Endometrial microvascular endothelial cells (primary cell): ENCODE results near the gene MYO1D. TPM values are rescaled to one million over a fixed set of nuclear protein-coding genes. Genes with fewer than 3 reads are reported as not detected.

Experiments used
- in situ Hi-C: cut with HindIII; loops from 2 replicates; pipeline ENCODE4 v1.10.0; 2017; ENCODE audit warnings: low sequenced_read_pairs, low pct_unique_long_range_greater_than_20kb; ENCODE audit errors: inconsistent ontology term
- total RNA-seq: library from RNA; depleted of rRNA; stranded (reverse); fragments of >200 nt; gene quantifications from one replicate; pipeline ENCODE4 v1.2.3, GENCODE V29; 2015; ENCODE audit errors: inconsistent ontology term

The MYO1D gene
- total RNA-seq, 1 donor from 2014 or later: 29.8 TPM

DNA sequence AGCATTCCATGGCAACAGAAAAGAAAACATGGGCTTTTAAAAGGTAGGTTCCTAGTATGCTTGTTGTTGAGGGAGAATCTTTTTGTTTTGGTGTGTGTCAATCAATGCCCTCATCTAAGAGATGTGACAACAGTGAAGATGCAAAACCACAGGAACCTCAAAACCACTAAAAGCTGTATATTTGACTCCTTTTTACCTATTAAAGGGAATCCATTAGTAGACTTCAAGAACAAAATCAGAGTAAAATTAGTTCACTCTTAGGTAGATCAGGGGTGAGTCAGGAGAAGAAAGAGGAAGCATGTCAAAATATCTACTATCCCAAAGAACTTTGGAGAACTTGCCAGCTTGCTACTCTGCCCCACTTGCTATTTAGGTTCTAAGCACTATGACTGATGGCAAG lies 301.1 kb downstream of the MYO1D start:
- in situ Hi-C loops: no loop called here

DNA sequence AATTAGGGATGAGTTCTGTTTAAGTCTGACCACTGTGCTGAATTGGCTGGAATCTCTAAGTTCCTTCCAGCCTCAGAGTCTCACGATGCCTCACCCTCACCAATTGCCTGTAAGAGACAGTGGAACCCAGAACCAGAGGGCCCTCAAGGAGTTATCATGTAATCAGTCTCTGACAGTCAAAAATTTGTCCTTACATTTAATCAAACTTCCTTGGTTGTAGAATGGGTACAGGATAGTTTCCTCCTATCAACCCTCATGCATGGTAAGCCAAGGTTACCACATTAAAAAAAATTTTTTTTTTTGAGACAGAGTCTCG lies 306.9 kb downstream of the MYO1D start:
- in situ Hi-C loops: no loop called here

DNA sequence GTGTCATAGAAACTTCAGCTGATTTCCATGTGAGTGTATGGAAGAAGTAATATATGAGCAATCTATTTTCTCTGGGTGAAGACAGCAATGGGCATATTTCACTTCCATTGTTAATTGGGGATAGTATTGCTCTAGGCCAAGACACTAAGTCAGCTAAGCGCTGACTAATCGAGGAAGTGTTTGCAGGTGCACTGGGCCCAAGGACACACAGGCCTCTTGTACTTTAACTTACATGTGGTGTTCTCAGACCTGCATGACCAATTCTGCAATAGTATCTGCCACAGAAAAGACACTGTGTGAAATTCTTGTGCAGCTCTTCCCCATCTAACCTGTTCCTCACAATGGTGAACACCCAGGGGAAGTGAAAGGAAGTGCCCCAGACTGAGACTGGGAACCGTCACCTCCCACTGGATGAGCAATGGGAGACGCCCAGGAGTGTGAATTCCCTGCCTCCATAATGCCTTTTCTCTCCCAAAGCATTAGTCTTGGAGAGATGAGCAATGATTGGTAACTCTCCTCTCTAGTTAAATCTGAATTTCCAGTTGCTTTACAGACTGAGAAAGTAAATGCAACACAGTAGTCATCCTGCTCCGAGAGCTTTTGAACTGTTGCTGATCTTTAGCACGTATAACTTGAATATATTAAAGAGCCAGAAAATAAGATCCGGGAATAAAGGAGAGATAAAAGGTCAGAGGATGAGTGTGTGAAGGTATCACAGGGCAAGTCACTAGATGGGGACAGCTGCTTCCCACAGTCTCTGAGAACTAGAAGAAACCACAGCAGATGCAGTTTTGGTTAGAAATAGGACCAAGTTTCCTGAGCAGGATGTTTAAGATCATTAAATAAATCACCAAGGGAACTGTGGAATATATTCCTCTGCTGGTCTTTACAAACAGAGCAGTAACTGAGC lies 307.5 kb downstream of the MYO1D start:
- in situ Hi-C loops: no loop called here

DNA sequence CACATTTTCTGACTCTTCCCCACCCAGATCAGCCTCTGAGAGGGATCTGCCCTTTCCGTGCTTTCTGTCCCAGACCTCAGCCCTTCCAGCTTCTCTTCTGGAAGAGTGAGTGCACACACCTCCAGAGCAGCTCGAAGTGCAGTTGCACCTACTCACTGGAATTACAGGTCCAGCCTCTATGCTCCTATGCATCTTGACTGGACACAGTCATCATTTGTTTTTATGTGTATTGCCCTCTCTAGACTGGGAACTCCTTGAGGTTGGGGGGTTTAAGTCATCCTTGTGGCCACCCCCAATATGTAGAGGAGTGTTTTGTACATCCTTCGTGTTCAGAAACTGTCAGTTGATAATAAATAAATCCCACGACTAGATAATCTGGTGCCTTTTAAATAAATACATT lies 308.2 kb downstream of the MYO1D start:
- in situ Hi-C loops: no loop called here

DNA sequence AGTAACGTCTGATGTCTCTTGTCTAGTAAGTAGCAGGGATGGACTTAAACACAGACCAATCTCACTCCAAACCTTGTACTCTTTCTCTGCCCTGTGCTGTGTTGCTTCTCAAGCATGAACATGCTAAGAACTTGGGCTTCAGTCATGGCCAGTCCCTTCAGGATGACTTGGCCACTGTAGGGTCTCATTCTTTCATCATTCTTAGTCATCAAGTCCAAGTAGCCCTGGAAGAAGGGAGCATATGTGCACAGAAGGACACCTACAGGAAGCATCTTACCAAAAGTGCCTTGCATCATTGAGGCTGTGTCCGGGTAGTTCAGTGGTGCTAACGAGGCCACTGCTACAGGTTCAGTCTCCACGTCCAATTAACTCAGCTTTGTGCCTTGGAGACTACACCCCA lies 309.4 kb downstream of the MYO1D start:
- in situ Hi-C loops: no loop called here

DNA sequence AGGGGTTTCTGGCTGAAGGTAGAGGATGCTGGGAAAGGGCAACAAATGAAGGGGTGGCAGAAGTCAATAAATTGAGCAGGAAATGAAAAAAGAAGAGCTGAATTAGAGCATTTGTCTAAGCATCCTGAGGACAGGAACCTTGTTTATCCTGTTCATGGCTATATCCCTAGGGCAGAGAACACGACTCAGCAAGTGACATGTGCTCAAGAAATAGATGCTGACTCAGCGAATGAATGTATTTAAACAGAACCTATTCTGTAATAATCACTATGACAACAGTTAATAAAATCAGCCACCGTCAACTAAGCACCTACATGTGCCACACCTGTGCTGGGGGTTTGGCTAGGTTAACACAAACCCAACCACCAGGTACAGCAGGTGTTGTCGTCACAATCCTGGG lies 309.8 kb downstream of the MYO1D start:
- in situ Hi-C loops: no loop called here

DNA sequence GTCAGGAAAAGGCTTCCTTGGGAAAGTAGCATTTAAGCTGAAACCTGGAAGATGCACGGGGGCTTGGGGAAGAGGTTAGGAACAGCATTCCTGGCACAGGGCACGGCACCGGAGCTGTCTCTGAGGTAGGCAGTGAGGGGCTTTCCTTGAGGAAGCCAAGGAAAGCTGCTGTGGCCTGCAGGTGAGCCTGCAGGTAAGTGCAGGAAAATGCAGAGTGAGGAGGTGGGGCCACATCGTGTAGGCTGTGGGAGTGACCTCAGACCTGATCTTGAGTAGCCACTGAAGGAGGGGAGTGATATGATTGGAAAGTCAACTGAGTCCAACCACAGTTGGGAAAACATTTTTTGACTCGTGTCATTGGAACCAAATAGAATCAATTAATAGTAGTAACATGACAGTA lies 310.6 kb downstream of the MYO1D start:
- in situ Hi-C loops: no loop called here

DNA sequence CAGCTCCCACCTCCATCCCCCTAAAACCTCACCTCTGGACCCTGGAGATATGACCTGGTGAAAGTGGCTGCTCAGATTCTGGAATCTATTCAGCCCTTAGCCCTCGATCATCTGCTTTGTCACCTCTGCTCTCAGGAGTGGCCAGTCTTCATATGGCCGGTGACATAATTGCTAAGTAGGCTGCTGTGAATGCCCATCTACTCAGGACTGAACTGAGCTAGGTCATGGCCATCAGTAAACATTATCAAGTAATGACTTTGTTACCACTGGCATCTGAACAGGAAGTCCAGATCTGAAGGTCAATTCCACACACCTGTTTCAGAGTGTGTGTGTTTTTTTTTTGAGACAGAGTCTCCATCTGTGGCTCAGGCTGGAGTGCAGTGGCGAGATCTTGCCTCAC lies 311.5 kb downstream of the MYO1D start:
- in situ Hi-C loops: no loop called here

DNA sequence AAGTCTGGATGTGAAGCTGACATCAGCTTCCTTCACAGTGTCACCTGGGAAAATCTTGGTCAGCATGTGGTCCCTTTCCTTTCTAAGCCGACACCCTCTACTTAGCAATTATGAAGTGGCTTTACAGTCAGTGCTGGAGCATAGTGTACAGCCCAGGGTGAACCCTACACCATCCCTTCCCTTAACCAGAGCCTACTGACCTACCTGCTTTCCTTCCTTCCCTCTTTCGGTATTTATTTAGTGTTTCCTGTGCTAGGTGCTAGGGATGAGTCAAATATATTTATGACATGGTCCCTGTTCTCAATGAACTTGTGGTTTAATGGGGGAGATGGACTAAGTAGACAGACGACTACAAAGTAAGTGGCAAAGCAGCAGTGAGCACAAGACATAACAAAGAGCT lies 312.6 kb downstream of the MYO1D start:
- in situ Hi-C loops: no loop called here

DNA sequence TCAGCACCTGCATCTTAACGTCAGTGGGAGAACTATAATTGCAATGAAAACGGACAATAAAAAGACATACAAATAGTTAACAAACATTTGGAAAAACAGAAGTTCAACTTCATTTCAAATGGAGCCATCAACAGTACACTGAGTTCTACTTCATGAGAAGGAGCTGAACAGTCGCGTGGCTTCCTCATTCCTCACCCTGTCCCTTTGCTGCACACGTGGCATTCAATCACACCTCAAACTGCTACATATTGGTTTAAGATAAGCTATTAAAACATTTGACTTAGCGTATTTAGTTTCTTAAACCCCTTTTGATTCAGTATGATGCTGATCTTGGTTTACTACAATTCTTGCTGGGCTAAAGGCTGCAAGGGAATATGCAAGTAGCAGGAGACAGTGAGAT lies 313.3 kb downstream of the MYO1D start:
- in situ Hi-C loops: no loop called here

DNA sequence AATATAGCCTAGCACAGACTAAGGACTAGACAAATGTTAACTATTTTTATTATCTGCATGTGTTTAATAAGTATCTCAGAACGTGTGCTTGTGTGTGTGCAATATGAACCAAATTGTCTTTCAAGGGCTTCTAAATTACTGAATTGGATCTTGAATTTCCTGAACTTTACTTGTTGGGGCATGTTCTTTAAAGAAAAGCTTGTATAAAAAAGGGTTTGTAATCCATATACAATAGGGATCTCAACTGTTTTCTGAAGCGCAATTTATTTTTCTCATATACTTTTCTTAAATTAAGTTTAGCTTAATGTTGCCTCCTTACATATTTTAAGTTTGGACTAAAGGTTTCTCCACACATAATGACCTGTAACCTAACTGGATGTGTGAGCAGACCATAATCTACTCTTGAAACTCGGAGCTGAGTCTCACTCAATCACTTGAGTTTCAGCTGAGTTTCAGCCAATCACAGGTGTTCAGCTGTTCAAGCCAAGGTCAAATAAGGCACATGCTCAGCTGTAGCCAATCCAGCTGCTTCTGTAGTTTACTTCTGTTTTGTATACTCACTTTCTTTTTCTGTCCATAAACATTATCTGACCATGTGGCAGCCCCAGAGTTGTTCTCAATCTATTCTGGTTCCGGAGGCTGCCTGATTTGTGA lies 317.8 kb downstream of the MYO1D start:
- in situ Hi-C loops: no loop called here

DNA sequence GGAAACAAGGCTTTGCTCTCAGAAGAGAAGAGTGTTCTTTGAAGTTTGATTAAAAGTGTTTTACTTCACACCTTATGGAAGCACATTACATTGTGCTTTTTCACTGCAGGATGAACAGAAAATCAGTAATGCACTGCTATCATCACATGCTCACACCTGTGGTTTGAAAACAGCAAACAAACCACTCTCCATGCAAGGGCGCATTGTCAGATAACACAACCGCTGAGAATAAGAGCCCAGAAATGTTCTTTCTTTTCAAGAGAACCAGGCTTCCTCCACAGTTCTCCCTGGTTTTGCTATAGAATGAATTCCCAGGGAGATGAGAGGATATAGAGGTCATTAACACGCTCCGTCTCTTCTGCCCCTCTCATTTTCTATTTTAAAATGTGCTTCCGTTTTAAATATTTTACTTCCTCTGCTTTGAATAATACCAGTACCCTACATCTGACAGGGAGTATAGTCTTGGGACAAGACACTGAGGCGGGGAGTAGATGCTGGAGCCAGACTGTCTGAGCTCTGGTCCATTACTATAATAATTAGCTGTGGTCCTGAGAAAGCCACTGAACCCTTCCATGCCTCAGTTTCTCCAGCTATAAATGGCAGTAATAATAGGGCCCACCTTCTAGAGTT lies 318.5 kb downstream of the MYO1D start:
- in situ Hi-C loops: no loop called here

DNA sequence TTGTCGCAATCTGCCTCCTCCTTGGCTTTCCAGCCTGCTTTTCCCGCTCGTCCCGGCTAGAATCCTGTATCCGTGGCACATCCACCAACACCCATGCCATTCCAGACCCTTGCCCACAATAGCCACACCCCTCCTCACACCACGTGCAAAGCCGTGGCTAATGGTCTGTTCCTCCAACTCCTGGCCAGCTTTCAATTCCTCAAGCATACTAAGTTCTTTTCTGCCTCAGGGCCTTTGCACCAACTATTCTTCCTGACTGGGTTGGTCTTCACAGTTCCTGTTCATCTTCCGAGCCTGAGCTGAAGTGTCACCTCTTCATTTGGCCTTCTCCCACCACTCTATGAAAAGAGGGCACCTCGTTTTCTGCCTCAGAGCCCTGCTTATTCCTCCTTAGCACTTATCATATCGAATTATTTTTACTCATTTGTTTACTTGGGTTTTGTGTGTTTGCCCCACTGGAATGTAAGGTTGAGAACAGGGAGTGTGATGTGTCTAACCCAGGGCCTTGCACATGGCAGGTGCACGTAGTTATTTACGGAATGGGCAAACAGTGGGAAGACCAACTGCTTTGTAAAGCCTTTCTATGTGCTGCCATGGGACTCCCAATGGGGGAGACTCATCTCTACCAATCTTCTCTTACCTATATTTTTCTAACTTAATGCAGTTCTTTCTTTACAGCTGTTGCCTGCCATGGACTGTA lies 321.2 kb downstream of the MYO1D start:
- in situ Hi-C loops: no loop called here

DNA sequence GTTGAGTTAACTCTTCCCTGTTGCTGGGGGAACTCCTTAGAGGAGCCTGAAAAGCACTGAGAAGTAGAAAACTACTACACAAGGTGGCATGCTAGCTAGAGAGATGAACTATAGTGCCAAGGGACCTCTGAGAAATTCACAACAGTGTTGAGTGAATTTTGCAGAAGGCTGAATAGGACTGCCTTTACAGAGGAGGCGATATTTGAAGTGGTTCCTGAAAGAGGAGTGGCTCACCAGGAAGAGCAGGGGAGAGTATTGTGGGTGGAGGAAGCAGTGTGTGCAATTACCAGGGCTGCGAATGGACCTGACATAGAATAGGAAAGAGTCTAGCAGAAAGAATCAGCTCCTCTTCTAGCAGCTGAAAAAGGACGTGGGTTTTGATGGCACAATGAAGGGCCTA lies 323.8 kb downstream of the MYO1D start:
- in situ Hi-C loops: no loop called here

DNA sequence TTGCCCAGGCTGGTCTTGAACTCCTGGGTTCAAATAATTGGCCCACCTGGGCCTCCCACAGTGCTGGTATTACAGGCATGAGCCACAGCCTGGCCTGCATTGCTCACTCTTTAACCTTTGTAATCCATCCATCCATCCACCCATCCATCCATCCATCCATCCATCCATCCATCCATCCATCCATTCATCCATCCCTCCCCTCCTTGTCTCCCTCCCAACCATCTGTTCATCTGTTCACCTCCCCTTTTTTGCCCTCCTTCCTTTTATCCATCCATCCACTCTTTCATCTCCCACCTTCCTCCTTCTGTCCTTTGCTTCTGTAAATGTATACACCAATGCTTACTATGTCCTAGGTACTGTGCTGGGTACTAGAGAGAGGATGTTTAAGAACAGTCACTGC lies 324.6 kb downstream of the MYO1D start:
- in situ Hi-C loops: no loop called here

DNA sequence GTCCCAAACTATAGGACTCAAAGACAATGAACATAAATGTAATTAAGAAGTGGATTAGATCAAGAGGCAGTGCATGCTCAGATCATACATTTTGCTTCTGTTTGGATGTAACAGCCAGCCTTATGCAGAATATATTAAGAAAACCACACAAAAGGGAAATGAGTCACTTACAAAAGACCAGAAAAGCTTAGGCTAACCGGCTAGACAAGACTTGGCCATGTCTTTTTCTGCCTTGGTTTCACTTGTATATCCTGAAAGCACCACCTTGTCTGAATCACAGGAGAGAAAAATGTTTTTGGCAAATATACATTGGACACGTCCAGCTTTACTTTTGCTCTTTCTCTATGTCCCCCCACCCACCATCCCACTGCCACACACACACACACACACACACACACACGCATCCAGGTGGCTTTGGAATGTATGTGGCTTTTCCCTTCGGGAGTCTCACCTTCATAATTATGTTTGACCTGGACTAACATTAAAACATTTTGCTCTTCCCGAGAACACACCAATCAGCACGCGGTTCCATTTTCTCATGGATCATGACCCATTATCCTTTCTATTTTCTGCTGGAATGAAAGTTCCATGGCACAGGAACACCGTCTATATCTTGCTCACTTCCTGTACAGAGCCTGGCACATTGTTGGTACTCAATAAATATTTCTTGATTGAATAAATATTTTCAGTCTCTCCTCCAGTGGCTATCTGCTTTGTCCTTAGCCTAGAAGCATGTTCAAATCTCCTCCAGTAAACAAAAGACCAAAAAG lies 325.6 kb downstream of the MYO1D start:
- in situ Hi-C loops: no loop called here

DNA sequence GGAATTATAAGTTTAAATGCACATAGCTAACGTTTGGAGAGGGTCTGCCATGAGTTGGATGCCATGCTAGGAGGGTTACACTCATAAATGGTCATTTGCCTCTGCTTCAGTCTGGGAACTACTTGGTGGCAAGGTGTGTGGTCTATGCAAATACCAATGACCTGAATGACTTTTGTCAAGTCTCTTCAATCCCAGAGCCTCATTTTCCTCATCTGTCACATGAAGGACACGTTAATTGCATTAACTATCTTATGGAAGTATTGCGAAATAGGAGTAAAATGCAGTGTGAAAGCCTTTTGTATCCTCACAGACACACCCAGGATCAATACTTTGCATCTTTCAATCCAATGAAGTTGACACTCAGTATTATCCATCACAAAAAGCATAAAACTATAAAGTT lies 327.4 kb downstream of the MYO1D start:
- in situ Hi-C loops: no loop called here

DNA sequence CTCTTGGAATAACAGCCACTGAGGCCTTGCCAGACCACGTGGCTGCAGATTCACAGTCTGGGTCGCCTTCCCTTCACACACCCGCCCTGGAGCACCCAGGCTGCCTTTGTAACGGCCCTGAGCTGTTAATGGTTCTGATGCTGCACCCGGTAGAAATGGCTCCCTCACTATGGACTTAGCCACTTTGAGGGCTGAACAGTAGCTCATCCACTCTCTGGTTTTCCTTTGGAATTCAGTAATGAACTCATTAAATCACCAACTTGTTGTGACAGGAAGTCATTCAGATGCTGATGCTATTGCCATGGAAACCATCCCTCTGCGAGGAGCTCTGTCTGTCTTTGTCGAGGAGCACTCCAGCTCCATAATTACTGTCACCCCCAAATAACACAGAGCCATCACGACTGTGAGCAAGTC lies 330.9 kb downstream of the MYO1D start:
- in situ Hi-C loops: no loop called here

DNA sequence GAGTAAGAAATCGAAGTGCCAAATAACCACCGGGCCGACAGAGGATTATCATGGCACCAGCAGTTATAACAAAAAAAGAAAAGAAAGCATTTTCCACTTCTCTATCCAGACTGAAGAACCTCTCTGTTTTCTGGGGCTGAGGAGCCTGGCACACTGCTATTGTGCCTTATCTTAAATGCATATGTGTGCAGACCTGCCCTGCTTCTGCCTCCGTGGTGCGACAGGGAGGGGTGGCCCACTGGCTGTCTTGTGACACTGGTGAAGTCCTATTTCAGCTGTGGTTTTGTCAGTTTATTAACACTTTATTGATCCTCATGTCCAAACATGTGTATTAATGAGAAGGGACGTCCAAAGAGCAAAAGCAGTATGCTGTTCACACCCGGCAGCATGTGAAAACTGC lies 334.7 kb downstream of the MYO1D start:
- in situ Hi-C loops: no loop called here
